ENCODE measurements around the gene TBX6. TPM values are rescaled to one million over a fixed set of nuclear protein-coding genes. Genes with fewer than 3 reads are reported as not detected.

The TBX6 gene
- total RNA-seq, 2 donors from 2014 or later, result 3.0 to 6.3 TPM

DNA sequence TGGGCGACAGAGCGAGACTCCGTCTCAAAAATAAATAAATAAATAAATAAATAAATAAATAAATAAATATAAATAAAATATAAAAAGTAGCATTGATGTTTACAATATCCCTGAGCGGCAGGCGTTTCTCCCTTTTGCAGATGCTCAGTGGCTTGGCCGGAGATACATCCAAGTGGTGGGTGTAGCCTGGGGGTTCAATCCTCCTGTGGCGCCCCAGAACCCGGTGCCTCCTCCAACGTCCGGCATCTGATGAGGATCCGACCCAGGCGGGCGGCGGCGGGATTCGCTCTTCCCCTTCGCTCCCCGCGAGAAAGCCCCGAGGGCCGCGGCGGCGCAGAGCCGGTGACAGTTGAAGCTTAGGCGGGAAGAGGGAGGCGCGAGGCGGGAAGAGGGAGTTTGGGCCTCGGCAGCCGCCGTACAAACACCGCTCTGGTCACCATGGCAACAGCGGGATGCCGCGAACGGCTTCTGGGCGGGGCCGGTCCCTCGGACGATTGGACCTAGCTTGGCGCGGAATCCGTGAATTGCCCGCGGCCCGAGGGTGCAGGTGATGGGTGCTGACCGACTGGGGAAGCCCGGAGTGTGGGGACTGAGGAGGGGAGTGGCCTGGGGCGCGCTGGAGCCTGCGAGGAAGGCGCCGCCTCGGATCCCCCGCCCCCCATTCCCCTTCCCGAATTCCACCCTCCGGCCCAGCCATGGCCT lies 38.9 kb downstream of the TBX6 start:
- no peak overlapping the region for H3K27ac ChIP-seq (ENCODE audit: low read depth, low read length)
- peak overlapping the region; percentile 50 for H3K9ac ChIP-seq (ENCODE audit: extremely low read depth, low read length, poor library complexity, severe bottlenecking)
- Mint-ChIP-seq H3K4me1 (peaks cover 4% of the 10 kb centered on the region), H3K27ac (no peak overlapping the region), H3K4me3 (peak overlapping the region; percentile 72), H3K9me3 (no peaks in the 10 kb centered on the region), H3K36me3 (ENCODE audit: low read depth) (no peaks in the 10 kb centered on the region), H3K27me3 (ENCODE audit: insufficient read depth) (peaks cover 10% of the 10 kb centered on the region)
- TF ChIP-seq, protein P1, sequence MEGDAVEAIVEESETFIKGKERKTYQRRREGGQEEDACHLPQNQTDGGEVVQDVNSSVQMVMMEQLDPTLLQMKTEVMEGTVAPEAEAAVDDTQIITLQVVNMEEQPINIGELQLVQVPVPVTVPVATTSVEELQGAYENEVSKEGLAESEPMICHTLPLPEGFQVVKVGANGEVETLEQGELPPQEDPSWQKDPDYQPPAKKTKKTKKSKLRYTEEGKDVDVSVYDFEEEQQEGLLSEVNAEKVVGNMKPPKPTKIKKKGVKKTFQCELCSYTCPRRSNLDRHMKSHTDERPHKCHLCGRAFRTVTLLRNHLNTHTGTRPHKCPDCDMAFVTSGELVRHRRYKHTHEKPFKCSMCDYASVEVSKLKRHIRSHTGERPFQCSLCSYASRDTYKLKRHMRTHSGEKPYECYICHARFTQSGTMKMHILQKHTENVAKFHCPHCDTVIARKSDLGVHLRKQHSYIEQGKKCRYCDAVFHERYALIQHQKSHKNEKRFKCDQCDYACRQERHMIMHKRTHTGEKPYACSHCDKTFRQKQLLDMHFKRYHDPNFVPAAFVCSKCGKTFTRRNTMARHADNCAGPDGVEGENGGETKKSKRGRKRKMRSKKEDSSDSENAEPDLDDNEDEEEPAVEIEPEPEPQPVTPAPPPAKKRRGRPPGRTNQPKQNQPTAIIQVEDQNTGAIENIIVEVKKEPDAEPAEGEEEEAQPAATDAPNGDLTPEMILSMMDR (conservative IDR thresholded peaks at IDR 0.05), result no peak
- peak; percentile 96 for DNase-seq
- peak overlapping the region; percentile 85 for H3K4me3 ChIP-seq (ENCODE audit: low read length)
- H3K27me3 ChIP-seq (ENCODE audit: control insufficient read depth, insufficient read depth, low read length, poor library complexity, severe bottlenecking), result no peaks in the 10 kb centered on the region
- H3K9me3 ChIP-seq (ENCODE audit: control insufficient read depth, low read length), result no peaks in the 10 kb centered on the region
- H3K4me1 ChIP-seq (ENCODE audit: control insufficient read depth, insufficient read depth, low read length), result no peaks in the 10 kb centered on the region
- H3K36me3 ChIP-seq (ENCODE audit: control insufficient read depth, insufficient read depth, low read length), result peaks cover 3% of the 10 kb centered on the region
- WGBS, 2 experiments (ENCODE audit: insufficient coverage in 1 of 2, insufficient read length in 1 of 2), result 0 to 3% methylated on average over 2 to 47 of the region's 58 CpGs

DNA sequence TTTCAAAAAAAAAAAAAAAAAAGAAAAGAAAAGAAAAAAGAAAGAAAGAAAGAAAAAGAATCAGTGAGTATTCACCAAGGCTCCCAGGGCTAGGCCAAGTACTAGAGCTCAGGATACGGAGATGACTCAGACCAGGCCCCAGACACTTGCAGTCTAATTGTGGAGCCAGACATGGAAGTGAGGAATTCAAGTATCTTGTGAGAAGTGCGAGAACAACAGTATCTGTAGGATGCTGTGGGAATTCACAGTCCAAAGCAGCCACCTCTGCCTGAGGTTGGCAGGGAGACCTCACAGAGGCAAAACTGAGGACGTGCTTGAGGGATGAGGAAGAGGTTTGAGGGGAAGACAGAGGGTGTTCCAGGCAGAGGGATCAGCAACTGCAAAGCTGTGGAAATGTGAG lies 40.2 kb downstream of the TBX6 start:
- peak overlapping the region; percentile 72 for H3K4me3 Mint-ChIP-seq
- H3K9me3 ChIP-seq (ENCODE audit: control insufficient read depth, low read length), result no peaks in the 10 kb centered on the region
- no peaks in the 10 kb centered on the region for H3K36me3 Mint-ChIP-seq (ENCODE audit: low read depth)
- H3K36me3 ChIP-seq (ENCODE audit: control insufficient read depth, insufficient read depth, low read length), result peaks cover 3% of the 10 kb centered on the region
- H3K27ac Mint-ChIP-seq, result peak overlapping the region; percentile 47
- no peak overlapping the region for H3K9ac ChIP-seq (ENCODE audit: extremely low read depth, low read length, poor library complexity, severe bottlenecking)
- peaks cover 10% of the 10 kb centered on the region for H3K27me3 Mint-ChIP-seq (ENCODE audit: insufficient read depth)
- peak; percentile 57 for DNase-seq
- no peaks in the 10 kb centered on the region for H3K27me3 ChIP-seq (ENCODE audit: control insufficient read depth, insufficient read depth, low read length, poor library complexity, severe bottlenecking)
- WGBS, 2 experiments (ENCODE audit: insufficient coverage in 1 of 2, insufficient read length in 1 of 2), result 77 to 83% methylated on average over 3 of the region's 3 CpGs
- H3K4me1 ChIP-seq (ENCODE audit: control insufficient read depth, insufficient read depth, low read length), result no peaks in the 10 kb centered on the region
- TF ChIP-seq, protein P1 (conservative IDR thresholded peaks at IDR 0.05), result no peak
- no peak overlapping the region for H3K4me3 ChIP-seq (ENCODE audit: low read length)
- no peaks in the 10 kb centered on the region for H3K9me3 Mint-ChIP-seq
- H3K4me1 Mint-ChIP-seq, result peaks cover 4% of the 10 kb centered on the region
- H3K27ac ChIP-seq (ENCODE audit: low read depth, low read length), result no peak overlapping the region

DNA sequence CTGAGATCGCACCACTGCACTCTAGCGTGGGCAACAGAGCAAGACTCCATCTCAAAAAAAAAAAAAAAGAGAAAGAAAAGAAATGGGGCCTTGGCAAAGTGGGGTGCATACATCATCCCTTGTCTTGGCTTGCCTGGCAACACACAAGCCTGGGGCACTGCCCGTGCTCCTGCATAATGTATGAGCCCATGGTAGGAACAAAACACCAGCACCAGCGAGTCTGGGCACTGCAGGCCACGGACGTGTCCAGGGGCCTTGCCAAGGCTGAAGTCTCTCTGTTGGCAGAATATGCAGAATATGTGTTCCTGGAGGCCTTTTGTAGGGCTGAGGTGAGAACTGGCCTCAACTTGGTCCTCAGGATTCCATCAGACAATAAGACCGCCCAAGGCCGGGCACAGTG lies 41.9 kb downstream of the TBX6 start:
- Histone ChIP-seq H3K27me3 (ENCODE audit: control insufficient read depth, insufficient read depth, low read length, poor library complexity, severe bottlenecking) (no peaks in the 10 kb centered on the region), H3K4me1 (ENCODE audit: control insufficient read depth, insufficient read depth, low read length) (no peaks in the 10 kb centered on the region), H3K27ac (ENCODE audit: low read depth, low read length) (no peak overlapping the region), H3K36me3 (ENCODE audit: control insufficient read depth, insufficient read depth, low read length) (no peaks in the 10 kb centered on the region), H3K4me3 (ENCODE audit: low read length) (no peak overlapping the region), H3K9ac (ENCODE audit: extremely low read depth, low read length, poor library complexity, severe bottlenecking) (no peak overlapping the region), H3K9me3 (ENCODE audit: control insufficient read depth, low read length) (no peaks in the 10 kb centered on the region)
- Mint-ChIP-seq H3K4me3 (no peak overlapping the region), H3K9me3 (no peaks in the 10 kb centered on the region), H3K27me3 (ENCODE audit: insufficient read depth) (peaks cover 14% of the 10 kb centered on the region), H3K27ac (no peak overlapping the region), H3K4me1 (peaks cover 4% of the 10 kb centered on the region), H3K36me3 (ENCODE audit: low read depth) (no peaks in the 10 kb centered on the region)
- WGBS, 2 experiments (ENCODE audit: insufficient coverage in 1 of 2, insufficient read length in 1 of 2), result 96 to 98% methylated on average over 8 of the region's 8 CpGs
- TF ChIP-seq, protein P1 (conservative IDR thresholded peaks at IDR 0.05), result no peak
- DNase-seq, result no peak

Data from endodermal cell (in vitro differentiated cells).